DMS153 (cell line): ENCODE results near the gene BRAP.
"Not testable (repeated sequence)": the region's sequence is repeated elsewhere in the genome, so short reads cannot be mapped to it uniquely, and the experiment has no call there.

Experiments used
- DNase-seq: peaks from one replicate; lab custom pipeline; 2025; lab: John Stamatoyannopoulos, UW

BRAP gene

DNA sequence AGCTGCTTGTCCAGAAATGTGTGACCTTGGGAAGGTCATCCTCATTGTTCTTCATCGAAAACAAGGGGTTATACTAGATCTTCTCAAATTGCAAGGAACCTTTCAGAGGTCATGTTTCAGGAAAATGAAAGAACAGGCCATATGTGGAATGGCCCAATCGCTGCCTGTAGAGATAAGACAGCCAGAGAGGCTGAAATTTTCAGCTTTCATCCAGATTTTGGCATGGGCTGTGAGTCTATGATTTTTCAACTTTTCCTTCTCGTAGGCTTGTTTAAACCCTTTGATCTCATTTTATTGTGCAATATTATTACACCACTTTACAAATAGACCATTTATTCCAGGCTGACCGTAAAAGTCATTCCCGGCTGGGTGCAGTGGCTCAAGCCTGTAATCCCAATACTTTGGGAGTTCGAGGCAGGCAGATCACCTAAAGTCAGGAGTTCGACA is 69.6 kb downstream of the BRAP start:
- DNase-seq = no peak

DNA sequence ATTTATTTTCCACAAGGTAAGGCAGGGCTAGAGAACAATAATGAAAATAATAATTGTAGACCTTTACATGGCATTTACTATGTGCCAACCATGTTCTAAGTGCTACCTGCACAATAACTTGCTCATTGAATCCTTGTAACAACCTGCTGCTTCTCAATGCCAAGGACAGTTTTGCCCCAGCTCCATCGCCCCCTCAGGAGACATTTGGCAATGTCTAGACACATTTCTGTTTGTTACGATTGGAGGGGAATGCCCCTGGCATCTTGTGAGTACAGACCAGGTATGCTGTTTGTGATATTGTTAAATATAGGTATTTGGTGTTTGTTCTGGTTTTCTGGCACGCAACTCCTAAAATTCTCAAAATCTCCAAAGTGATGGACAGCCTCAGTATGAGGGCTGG is 78.5 kb downstream of the BRAP start:
- no peak for DNase-seq

GRCh38 chr12:111606767-111607230 is 79.0 kb downstream of the BRAP start:
- no peak for DNase-seq

DNA sequence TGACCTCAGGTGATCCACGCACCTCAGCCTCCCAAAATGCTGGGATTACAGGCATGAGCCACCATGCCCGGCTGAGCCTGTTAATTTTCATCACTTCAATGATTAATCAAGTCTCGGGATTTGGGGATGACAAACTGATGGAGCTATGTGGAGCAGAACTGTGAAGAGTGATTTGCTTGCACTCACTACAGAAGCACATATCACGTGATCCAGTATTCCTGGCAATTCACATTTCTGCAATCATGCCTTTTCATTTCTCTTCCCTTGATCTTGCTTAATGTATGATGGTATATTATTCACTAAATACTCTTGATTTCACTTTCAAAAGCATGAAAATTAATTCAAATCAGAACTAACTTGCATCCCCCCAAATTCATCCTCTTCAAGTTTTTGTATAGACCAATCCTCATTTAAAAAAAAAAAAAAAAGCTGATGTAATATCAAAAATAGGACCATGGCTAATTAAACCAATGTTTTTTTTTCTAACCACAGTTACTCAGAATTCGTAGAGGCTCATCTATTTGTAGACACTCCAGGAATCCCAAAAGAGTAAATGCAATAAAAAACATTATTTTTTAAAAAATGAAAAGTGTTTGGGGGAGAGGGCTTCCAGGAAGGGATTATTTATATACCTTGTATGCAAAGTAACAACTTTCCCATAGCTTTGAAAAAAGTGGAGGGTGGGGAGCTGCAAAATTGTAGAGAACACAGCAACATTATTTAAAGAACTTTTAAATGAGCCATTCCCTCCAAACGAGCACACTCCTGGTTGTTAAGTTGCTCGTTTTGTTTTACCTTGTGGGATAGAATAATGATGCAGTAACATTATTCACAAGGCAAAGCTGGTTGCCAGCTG is 79.6 kb downstream of the BRAP start:
- DNase-seq = no peak

GRCh38 chr12:111602857-111603256 is 82.9 kb downstream of the BRAP start:
- not testable (repeated sequence) for DNase-seq

DNA sequence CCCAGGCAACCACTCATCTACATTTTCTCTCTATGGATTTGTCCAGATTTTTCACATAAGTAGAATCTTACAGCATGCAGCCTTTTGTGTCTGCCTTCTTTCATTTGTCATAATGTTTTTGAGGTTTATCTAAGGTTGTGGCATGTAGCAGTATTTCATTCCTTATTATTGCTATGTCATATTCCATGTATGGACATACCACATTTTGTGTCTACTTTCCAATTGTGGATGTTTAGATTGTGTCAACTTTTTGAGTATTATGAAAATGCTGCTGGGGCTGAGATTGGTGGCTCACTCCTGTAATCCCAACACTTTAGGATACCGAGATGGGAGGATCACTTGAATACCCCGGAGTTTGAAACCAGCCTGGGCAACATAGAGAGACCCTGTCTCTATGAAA is 83.4 kb downstream of the BRAP start:
- DNase-seq = no peak

DNA sequence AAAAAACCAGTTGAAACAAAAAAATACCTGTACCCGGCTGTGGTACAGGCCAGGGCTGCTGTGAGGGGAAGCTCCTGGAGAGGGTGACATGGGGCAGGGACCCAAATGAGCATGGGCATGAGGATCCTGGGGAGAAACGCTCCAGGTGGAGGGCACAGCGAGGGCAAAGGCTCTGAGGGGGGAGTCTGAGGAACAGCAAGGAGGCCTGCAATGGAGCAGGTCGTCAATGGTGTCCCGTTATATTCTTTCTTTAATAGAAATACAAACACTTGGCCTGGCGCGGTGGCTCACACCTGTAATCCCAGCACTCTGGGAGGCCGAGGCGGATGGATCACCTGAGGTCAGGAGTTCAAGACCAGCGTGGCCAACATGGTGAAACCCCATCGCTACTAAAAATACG is 84.8 kb downstream of the BRAP start:
- DNase-seq = not testable (repeated sequence)

GRCh38 chr12:111600205-111600642 is 85.5 kb downstream of the BRAP start:
- DNase-seq = no peak

GRCh38 chr12:111599453-111600204 is 86.1 kb downstream of the BRAP start:
- DNase-seq = peak; percentile 80

DNA sequence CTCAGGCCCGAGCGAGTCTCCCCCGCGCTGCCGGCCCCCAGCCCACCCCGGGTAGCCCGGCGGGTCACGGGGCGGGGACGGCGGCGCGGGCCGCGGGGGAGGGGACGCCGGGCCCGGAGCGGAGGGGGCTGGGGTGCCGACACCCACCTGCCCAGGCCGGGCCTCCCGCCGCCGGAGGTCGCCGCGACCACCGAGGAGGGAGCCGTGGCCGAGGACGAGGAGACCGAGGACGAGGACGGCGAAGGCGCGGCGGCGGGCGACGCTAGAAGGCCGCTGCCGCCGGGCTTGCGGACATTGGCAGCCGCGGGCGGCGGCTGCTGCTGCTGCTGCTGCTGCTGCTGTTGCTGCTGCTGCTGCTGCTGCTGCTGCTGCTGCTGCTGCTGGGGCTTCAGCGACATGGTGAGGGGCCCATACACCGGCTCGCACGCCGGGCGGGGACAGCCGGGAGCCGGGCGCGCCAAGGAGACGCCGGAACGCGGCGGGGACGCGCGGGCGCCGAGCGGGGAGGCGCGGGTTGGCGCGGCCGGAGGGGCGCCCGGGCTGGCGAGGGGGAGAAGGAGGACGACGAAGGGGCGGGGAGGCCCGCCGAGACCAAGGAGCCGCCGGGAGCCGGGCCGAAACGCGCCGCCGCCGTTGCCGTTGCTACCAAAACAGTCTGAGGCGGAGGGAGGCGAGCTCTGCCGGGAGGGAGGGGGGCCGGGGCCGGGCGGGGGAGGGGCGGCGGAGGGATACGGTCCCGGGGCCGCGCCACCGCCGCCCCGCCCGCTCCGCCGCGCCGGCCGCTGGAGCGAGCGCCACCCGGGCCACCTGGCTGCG is 86.9 kb downstream of the BRAP start, which contains the start of gene ATXN2:
TSS of gene ATXN2 (minus strand) at position 679 of the 816 bp plus-strand sequence. CDS start at position 398, 281 bp downstream.
- peak; percentile 57 for DNase-seq

DNA sequence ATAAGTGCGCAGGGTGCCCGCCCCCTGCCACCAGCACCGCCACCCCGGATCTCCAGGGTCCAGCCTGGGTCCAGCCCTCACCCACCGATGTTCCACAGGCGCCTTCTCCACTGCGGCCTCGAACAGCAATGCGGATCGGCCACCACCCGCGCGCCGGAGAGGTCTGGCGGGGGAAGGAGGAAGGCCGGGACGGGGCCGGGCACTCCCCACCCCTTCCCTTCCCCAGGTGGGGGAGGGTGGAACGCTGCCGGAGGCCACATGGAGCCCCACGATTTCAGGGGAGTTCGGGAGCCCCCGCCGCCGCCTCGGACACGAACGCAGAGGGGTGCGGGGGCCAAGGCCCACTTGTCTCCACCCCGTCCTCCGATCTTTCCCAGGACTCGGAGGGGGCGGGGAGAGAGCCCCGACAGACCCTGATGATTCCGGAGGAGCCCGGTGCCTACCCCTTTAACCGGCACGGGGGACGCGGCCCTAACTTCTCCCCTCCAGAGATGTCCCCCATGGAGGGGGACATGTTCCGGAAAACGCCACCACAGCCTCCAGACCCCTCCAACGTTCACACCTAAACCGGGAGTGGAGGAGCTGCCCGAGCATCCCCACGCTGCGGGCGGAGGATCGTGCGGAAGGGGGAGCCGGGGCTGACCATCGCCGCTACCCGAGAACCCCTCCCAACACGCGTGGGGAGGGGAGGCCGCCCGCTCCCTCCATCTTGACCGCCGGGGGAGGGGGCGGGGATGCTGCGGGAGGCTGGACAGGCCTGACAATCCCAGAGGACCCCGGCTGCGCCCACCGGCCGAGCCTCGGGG is 87.7 kb downstream of the BRAP start:
- DNase-seq = no peak

- peak; percentile 49 for DNase-seq
Observed at GRCh38 chr12:111596985-111597830, 88.5 kb downstream of the BRAP start.

DNA sequence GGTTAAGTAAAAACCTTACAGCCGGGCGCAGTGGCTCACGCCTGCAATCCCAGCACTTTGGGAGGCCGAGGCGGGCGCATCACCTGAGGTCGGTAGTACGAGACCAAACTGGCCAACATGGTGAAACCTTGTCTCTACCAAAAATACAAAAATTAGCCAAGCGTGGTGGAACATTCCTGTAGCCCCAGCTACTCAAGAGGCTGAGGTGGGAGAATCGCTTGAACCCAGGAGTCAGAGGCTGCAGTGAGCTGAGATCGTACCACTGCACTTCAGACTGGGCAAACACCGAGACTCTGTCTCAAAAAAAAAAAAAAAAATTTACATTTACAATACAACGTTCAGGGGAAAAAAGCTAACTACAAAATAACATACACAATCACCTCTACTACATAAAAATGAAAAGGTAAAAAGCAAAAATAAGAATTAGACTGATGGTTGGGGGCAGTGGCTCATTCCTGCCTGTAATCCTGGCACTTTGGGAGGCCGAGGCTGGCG is 90.4 kb downstream of the BRAP start:
- DNase-seq = not testable (repeated sequence)
